Epidermal melanocyte (primary cell): Measurements from ENCODE around the gene MPST.
A peak's percentile ranks its signal among the peaks of the same experiment; 100 is the strongest.

Source experiments
- DNase-seq: peaks from one replicate; pipeline ENCODE4 v3.0.0; 2011; ENCODE audit warnings: low spot score; ENCODE audit not compliant: insufficient read length

The MPST gene

DNA sequence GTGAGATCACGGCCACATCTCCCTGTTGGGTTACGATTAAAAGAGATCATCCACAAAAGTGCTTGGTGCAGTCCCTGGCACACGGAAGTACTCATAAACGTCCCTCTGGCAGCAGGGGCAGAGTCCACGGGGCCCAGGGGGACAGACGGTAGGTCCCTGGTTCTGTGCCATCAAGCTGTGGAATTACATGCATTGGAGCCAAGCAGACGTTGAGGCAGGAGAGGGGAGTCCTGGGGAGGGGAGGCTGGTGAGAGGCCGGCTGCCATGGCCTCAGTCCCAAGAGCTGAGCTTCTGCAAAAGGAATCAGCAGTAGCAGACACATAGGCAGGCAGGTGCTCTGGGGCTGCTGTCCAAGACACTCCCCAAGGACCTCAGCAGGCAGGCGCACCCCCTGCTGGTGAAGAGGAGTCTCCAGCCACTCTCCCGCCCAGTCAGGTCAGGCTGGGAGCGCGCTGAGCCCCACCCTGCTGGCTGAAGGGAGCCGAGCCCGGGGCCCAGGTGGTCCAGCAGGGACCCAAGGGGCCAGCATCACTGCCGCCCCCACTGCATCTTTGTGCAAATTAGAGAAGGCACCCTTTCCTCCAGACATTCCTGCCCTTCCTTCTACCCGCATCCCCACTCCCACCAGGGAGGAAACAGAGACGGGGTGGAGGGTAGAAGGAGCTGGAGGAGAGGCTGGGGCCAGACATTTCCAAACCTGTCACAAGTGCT, 24.4 kb downstream of the MPST start:
- no peak for DNase-seq

DNA sequence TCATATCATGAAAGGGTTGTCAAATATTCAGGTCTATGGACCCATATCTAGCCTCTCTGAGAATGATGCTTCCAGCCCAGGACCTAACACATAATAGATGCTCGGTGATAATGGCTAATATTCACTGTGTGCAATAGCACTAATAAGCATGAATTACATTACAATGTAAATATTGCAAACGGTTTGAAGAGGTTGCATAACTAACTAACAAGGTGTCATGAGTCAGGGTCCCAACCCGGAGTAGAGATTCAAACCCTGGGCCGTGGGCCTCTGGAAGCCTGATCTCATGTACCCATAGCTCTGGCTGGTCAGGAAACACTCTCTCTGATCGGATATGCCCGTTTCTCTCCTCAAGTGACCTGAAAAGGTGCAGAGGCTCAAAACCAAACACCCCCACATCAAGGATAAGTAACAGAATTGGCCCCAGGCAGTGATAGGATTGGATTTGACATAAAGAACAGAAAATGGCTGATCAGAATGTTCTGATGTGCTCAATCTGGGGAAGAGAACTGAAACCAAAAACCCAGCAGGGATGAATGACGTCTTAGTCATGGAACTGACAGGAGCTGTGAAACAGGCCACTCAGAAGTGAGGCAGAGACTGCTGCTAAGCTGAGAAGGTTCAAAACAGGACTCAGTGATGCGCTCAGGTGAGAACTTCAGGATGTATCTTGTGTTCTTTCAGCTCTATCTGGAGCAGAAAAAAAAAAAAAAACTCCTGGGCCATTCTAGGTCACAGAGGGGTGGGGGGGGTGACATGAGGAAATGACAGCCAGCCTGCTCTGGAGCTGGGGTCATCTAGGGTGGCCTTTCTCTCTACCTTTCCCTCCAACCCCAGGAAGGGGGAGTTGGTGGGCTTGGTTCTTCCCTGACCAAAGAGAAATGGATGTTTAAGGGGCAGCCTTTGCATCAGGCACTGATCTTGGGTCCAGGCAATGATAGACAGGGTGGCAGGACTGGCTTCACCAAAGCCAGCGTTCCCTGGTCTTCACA, 25.4 kb downstream of the MPST start:
- no peak for DNase-seq

DNA sequence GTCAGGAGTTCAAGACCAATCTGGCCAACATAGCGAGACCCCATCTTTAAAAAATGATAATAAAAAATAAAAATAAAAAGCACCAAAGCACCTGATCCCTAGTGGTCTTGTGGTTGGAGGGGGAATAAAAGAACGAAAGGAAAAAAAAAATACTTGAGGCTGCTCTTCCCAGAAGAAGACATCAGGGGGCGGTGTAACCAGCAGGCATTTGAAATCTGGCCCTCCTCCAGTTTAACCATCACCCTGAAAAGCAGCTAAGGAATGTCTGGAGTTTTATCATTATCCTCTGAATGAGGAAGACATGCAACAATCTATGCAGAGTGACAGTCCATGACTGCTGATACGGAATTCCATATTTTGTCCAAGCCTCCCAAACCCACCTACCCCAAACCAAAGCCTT, 26.4 kb downstream of the MPST start:
- peak; percentile 62 for DNase-seq

DNA sequence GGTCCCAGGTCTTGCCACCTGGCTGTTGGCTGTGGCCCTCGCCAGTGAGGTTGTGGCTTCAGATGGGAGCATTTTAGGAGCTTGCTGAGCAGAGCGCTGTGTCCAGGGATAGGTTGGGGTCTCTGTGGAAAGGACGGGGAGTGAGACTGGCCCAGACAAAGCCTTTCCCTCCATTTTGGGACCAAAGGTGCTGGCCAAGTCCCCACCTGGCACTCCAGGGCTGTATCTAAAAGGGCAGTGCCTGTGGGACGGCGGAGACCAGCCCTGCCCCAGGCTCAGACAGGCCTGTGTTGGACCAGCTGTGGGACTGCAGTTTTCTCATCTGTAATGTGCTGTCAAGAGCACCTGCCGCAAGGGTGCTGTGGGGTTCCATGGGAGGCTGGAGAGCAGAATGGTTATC, 27.0 kb downstream of the MPST start:
- DNase-seq = no peak

DNA sequence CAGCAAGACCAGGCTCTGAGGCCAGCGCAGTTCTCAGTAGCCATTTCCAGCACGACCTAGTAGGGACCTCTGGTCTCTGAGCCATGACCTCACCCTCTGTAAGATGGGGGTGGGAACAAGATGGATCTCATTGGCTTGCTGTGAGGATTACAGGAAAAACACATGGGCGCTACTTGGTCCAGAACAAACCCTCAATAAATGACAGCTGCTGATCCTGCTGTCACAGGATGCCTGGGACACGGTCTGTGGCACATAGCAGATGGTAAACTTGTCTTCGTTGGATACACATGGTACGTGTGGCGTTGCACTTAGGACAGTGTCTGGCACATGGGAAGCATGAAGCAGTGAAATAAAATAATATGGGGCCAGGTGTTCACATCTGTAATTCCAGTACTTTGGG, 27.5 kb downstream of the MPST start:
- DNase-seq = no peak

DNA sequence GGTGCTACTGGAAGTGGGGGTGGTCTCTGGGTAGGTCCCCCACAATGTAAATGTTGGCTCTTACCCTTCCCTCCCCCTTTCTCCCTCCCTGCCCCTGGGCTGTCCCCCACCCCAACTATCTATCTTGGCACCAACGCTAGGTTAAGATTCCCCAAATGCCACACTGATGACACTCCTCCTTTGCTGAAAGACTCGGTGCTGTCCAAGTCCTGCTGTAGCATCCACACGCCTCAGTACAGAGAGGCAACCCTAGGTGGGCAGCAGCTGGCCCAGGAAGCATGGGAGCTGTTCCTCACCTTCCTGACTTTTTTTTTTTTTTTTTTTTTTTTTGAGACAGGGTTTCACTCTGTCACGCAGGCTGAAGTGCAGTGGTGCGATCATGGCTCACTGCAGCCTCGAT, 28.6 kb downstream of the MPST start:
- DNase-seq = no peak

DNA sequence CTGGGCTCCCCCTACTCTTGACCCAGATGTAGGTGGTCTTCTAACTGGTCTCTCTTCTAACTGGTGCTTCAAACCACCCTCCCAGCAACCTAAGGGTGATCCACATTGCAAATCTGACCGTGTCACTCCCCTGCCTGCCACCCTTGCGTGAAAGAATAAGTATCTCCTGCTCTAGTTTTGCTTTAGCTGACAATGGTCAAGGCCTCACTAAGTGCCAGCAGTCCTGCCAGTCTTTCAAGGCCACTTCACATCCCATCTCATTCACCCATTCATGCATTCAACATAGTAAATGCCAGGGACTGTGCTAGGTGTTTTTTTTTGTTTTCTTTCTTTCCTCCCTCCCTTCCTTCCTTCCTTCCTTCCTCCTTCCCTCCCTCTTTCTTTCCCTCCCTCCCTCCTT, 29.7 kb downstream of the MPST start:
- no peak for DNase-seq

DNA sequence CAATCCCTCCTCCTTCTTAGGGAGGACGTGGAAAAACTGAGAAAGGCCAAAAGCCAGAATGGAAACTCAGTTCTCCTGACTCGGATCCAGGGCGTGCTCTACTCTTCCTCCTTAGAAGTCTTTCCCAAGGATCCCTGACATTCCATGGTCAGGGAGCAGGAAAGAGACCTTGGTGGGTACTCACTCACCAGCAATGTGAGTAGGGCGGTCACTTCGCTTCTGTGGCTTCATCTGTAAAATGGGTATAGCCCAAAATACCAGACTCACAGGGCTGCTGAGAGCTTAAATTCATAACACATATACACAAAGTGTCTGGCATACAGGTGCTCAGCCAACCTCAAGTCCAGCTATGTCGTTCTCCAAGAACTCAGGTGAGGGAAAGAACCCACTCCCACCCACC, 31.4 kb downstream of the MPST start:
- DNase-seq = no peak

DNA sequence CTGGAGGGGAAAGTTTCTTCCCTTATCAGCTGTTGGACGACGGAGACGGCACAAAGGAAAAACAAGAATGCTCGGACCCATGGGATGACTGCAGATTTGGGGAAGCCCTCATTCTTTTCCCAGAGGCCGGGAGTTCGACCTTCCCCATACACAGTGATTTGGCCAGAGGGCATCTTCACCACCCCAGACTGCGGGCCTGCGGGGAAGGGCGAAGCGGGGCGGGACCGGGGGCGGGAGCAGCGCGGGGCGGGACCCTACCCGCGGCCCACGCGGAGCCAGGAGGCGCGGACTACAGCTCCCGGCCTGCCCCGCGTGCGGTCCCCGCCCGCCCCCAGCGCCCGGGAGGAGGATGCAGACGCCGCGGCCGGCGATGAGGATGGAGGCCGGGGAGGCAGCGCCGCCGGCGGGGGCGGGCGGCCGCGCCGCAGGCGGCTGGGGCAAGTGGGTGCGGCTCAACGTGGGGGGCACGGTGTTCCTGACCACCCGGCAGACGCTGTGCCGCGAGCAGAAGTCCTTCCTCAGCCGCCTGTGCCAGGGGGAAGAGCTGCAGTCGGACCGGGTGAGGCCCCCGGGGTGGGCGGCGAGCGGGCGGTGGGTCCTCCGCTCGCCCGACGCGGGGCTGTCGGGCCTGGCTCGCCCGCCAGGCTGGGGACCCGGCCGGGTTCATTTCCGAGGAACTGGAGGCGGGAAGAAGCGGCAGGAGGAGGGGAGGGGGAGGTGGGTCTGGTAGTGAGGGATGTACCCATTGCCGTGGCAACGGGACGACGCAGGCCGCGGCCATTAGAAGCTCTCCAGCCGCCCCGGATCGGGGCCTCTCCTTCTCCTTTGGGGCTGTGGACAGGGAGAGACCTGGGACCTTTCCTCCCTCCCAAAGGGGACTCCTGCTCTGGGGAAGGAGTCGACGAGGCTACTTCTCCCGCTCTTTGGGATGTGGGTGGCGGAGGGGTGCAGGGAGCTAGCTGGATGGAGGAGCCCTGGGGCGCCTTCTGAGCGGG, 32.1 kb downstream of the MPST start, which contains the start of gene KCTD17:
TSS of gene KCTD17 (plus strand) at position 352 of the 995 bp plus-strand sequence. CDS start at position 371, 19 bp downstream.
- peak; percentile 92 for DNase-seq

DNA sequence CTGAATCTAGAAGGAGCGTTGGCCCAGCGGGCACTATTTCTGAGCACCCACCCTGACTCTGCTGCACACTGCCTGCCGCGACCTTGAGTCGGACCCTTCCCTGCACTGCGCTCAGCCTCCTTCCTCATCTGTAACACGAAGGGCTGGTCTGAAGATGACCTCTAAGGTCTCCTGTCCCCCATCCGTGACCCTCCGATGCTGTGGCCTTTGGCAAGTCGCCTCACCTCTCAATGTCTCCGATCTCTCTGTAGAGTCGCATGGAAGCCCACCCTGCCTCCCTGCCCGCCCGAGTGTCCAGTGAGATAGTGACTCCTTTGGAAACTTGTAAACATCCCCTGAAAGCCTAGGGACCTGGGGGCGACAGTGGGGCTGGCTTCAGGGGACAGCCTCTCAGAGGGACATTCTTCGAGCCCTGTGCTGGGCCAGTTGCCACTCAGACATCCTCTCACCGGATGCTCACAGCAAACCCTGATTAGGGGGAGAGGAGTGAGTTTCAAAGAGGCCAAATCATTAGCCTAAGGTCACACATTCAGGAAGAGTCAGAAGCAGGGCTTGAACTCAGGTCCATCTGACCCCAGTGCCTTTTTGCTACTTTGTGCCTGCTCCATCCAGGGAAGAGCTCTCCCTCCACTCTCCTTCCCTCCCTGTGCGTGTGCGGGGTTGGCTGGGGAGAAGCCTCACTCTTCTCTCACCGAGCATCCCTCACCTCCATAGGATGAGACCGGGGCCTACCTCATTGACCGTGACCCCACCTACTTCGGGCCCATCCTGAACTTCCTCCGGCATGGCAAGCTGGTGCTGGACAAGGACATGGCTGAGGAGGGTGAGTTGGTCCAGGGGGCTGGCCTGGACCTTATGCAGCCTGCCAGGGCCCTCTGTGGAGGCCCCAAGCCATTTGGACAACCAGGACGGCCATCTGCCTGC, 33.1 kb downstream of the MPST start:
- no peak for DNase-seq

DNA sequence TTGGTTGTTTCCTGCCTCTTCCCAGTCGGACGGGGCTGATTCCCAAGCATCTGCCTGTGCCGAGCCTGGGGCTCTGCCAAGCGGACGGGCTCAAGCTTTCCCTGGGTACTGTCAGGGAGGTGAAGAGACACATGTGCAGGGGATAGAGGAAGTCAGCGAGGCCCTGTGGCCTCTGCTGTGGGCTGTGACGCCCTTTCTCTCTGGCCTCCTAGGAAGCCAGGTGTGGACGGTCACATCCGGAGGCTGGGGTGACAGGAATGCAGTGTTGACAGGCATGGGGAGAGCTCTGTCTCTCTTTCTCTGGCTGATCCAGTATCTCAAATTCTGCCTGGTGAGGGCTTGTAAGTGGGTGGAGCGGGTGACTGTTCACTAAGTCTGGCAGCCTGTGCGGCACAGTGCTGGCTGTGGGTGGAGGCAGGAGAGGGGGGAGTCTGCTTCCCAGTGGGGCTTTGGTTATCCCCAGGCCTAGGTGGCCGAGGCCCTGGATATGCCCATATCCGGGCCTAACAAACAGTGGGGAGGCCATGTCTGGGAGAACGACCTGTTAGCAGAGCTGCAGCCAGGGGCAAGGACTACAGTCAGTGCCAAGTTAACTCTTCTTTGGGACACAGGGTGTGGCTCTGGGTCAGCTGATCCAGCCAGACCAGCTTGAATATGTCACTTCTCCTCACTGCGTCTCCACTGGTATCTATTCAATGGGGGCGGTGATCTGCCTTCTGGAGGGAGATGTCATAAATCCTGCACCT, 33.9 kb downstream of the MPST start:
- DNase-seq = no peak

DNA sequence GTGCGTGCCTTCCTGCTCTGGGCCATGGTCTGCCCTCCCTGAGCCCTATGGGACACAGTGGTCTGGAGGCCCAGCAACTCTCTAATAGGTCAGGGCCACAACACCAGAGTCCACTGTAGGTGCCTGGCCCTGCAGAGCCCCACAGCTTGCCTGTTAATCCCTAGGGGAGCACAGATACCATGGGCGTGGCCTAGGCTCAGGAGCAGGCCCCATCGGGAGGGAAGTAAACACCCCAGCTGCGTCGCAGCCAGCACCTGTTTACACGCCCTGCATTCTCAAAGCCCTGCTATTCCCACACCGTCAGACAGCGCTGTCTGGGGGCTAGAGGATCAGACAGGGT, 34.5 kb downstream of the MPST start:
- DNase-seq = no peak

DNA sequence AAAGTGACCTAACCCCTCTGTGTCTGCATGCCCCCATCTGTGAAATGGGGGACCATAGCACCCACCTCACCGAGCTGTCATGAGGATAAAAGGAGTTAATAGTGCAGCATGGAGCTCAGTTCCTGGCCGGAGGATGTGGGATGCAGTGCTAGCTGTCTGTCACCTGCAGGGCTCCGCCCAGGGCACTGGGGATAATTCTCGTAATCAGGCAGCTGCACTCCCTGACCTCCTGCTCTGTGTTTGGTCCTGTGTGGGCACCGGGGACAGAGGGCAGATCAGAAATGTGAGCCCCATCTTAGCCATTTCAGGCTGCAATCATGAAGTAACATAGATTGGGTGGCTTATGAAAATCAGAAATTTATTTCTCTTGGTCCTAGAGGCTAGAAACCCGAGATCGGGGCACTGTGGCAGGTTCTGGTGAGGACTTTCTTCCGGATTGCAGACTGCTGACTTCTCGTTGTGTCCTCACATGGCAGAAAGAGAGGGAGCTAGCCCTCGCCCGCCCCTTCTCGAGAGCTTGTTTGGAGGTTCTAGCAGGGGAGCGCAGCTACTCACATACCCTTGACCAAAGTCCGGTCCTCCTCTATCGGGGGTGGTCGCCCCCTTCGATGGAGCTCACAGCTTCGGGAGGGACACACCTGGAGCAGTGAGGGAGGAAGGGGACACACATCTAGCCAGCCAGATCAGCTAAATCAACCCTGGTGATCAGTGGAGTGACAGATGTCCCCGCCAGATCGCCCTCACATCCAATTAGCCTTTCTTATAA, 35.2 kb downstream of the MPST start:
- no peak for DNase-seq

DNA sequence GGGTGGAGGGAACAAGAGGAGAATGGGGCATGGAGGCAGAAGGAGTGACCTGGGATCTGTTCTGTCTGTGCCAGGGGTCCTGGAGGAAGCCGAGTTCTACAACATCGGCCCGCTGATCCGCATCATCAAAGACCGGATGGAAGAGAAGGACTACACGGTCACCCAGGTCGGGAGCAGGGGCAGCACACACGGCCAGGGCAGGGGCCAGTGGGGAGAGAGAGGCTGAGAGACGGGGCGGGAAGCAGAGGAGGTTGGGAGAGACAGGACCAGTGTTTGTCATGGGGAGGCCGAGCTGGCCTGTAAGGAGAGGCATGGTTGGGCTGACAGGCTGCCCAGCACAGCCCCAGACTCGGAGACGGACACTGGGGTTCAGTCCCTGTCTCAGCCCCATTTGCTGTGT, 36.7 kb downstream of the MPST start:
- DNase-seq = no peak

DNA sequence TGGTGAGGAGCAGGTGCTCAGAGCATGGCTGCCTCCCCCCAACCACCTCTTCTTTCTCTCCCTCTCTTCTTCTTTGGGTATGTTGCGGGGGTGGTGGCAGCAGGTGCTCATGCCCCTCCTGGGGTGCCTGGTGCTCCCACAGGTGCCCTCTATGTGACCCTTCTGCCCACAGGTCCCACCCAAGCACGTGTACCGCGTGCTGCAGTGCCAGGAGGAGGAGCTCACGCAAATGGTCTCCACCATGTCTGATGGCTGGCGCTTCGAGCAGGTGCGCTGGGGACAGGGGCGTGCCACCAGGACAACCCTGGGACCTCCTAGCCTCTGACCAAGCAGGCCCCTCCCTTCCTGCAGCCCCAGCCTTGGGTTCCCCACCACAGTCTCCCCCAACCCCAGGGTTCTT, 37.7 kb downstream of the MPST start:
- no peak for DNase-seq

DNA sequence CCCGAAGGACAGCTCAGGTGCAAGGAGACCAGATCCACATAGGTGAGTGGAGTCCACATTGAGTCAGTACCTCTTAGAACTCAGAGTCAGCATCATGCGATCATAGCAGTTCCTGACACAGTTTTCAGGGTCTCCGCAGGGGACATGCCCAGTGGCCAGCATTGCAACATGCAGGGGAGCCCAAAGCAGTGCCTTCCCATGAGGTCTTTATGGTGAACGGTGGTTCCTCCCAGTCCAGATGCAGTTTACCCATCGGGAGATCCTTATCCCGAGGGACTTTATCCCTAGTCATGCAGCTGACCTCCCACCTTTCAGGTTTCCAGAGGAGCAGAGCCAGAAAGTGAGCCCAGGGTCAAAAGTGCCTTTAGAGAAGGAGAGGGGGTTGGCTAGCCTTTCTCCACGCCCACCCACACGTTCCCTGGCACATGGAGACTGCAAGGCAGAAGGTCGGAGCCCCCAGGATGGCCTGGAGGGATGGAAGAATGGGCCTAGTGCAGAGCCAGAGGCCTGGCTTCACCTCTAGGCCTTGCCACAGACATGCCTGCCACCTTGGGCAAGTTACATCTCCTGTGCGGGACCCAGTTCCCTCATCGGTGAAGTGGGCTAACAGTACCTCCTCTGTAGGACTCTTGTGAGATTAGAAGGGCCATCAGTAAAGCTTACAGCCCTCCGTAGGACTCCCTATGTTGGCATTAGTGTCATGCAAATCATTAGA, 38.4 kb downstream of the MPST start:
- no peak for DNase-seq

DNA sequence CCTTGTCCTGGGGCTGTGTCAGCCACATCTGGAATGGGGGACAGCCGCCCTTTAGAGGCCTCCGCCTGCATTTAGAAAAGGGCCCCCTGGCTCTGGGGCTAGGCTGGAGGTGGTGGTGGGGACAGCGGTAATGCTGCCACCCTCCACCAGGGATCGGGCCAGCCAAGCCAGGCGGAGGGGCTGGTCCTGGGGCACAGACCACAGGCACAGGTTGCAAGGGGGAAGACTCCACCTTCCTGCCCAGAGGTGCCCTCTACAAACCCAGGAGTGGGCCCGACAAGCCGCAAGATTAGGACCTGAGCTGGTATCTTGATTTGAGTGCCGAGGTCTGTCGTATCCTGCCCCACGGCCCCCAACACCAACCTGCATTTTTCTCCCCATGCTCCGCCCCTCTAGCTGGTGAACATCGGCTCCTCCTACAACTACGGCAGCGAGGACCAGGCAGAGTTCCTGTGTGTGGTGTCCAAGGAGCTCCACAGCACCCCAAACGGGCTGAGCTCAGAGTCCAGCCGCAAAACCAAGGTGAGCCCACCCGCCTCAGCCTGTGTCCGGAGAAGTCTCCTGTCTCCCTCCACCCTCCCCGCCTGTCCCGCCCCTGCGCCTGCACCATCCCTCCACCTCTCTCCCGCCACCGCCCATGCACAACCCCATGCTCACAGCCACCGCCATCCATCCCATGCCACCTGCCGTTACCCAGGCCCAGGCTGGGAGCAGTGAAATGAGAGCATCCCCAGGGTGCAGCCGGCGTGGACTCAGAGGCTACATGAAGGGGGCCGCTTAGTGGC, 39.6 kb downstream of the MPST start:
- DNase-seq = no peak
